GM12874 (cell line): ENCODE results near the gene ASTN1.

Source experiments
- TF ChIP-seq, protein P1 (sequence below): IDR thresholded peaks from 2 replicates; pipeline ENCODE4 v1.5.1; 2011; ENCODE audit warnings: low read depth, mild to moderate bottlenecking, control low read depth, low read length, moderate library complexity; ENCODE audit not compliant: insufficient read depth

Gene ASTN1

GRCh38 chr1:176954242-176954641 lies 210.3 kb downstream of the ASTN1 start:
- TF ChIP-seq, protein P1, sequence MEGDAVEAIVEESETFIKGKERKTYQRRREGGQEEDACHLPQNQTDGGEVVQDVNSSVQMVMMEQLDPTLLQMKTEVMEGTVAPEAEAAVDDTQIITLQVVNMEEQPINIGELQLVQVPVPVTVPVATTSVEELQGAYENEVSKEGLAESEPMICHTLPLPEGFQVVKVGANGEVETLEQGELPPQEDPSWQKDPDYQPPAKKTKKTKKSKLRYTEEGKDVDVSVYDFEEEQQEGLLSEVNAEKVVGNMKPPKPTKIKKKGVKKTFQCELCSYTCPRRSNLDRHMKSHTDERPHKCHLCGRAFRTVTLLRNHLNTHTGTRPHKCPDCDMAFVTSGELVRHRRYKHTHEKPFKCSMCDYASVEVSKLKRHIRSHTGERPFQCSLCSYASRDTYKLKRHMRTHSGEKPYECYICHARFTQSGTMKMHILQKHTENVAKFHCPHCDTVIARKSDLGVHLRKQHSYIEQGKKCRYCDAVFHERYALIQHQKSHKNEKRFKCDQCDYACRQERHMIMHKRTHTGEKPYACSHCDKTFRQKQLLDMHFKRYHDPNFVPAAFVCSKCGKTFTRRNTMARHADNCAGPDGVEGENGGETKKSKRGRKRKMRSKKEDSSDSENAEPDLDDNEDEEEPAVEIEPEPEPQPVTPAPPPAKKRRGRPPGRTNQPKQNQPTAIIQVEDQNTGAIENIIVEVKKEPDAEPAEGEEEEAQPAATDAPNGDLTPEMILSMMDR, result peak; percentile 27; the same call in 1 of the 2 replicates

GRCh38 chr1:176950736-176951324 lies 213.7 kb downstream of the ASTN1 start:
- TF ChIP-seq, protein P1, result no peak

- TF ChIP-seq, protein P1, result peak; percentile 80
Observed at GRCh38 chr1:176949033-176949662, 215.4 kb downstream of the ASTN1 start.

GRCh38 chr1:176944606-176945005 lies 219.9 kb downstream of the ASTN1 start:
- TF ChIP-seq, protein P1, result no peak

- TF ChIP-seq, protein P1, result no peak
Observed at GRCh38 chr1:176943783-176944182, 220.7 kb downstream of the ASTN1 start.

GRCh38 chr1:176942346-176942745 lies 222.2 kb downstream of the ASTN1 start:
- TF ChIP-seq, protein P1, result no peak

DNA sequence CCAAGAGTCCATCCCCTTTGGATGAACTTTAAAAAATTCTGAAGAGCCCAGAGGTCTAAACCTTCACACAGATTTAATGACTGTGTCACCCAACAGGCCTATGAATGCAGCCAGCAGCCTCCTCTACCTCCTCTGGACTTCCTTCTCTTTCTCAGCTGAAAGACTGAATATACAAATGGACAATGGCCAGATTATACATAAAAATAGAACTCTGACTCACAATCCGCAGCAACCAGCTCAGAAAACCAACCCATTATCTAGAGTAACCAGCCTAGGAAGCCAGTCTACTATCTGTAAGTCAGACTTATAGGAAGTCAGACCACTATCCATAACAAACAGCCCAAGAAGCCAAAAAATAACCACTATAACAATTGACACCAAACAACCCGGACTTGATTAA lies 224.5 kb downstream of the ASTN1 start:
- TF ChIP-seq, protein P1, result no peak
